ENCODE data around the gene TBX19.

- TF ChIP-seq CTCF (conservative IDR thresholded peaks at IDR 0.05; ENCODE audit: low read length) (no peak), EZH2phosphoT487 (IDR thresholded peaks at IDR 0.05; ENCODE audit: borderline replicate concordance, low read depth, low read length) (no peak)
Observed at GRCh38 chr1:168285521-168285790, 4.8 kb downstream of the TBX19 start.
